Measurements from ENCODE around the gene COL4A1. TPM values are rescaled to one million over a fixed set of nuclear protein-coding genes. Genes with fewer than 3 reads are reported as not detected.
"Not testable (repeated sequence)": the region's sequence is repeated elsewhere in the genome, so short reads cannot be mapped to it uniquely, and the experiment has no call there.

COL4A1 gene
- total RNA-seq, 1 donor from 2014 or later = 347 TPM

GRCh38 chr13:110116072-110116487 lies 190.9 kb downstream of the COL4A1 start:
- peak; percentile 59 for DNase-seq (ENCODE audit: low spot score)

- no peak for DNase-seq (ENCODE audit: low spot score)
Measured at GRCh38 chr13:110115591-110115990, 191.4 kb downstream of the COL4A1 start.

GRCh38 chr13:110114316-110114715 lies 192.6 kb downstream of the COL4A1 start:
- no peak for DNase-seq (ENCODE audit: low spot score)

- no peak for DNase-seq (ENCODE audit: low spot score)
Measured at GRCh38 chr13:110113284-110113764, 193.6 kb downstream of the COL4A1 start.

- DNase-seq (ENCODE audit: low spot score) = not testable (repeated sequence)
Measured at GRCh38 chr13:110112379-110112778, 194.6 kb downstream of the COL4A1 start.

- DNase-seq (ENCODE audit: low spot score) = no peak
Measured at GRCh38 chr13:110110783-110111182, 196.2 kb downstream of the COL4A1 start.

- peak; percentile 43 for DNase-seq (ENCODE audit: low spot score)
Measured at GRCh38 chr13:110109910-110110309, 197.0 kb downstream of the COL4A1 start.

- DNase-seq (ENCODE audit: low spot score) = no peak
Measured at GRCh38 chr13:110109140-110109783, 197.7 kb downstream of the COL4A1 start.

GRCh38 chr13:110108348-110109139 lies 198.4 kb downstream of the COL4A1 start:
- DNase-seq (ENCODE audit: low spot score) = peak; percentile 71

GRCh38 chr13:110107568-110108347 lies 199.2 kb downstream of the COL4A1 start:
- DNase-seq (ENCODE audit: low spot score) = peak; percentile 9

- DNase-seq (ENCODE audit: low spot score) = peak; percentile 17
Measured at GRCh38 chr13:110106726-110107125, 200.2 kb downstream of the COL4A1 start.

- no peak for DNase-seq (ENCODE audit: low spot score)
Measured at GRCh38 chr13:110105136-110105535, 201.8 kb downstream of the COL4A1 start.

GRCh38 chr13:110103534-110103933 lies 203.4 kb downstream of the COL4A1 start:
- no peak for DNase-seq (ENCODE audit: low spot score)

- no peak for DNase-seq (ENCODE audit: low spot score)
Measured at GRCh38 chr13:110103026-110103425, 203.9 kb downstream of the COL4A1 start.

- no peak for DNase-seq (ENCODE audit: low spot score)
Measured at GRCh38 chr13:110102053-110102452, 204.9 kb downstream of the COL4A1 start.

GRCh38 chr13:110099922-110100321 lies 207.0 kb downstream of the COL4A1 start:
- no peak for DNase-seq (ENCODE audit: low spot score)

Other genes starting within 250 kb of the COL4A1 start
- 332 TPM for gene COL4A2, start 127 bp upstream of the COL4A1 start, total RNA-seq